SK-N-SH (cell line): ENCODE data around the gene HEATR3. TPM values are rescaled to one million over a fixed set of nuclear protein-coding genes. Genes with fewer than 3 reads are reported as not detected.

ENCODE experiments used
- CTCF ChIA-PET: fragments of 300-600, 350-600 bp; formaldehyde crosslinking; extraction: SDS; loops from one replicate; lab custom pipeline; 2021; lab: Yijun Ruan, JAX
- POLR2A ChIA-PET: fragments of 350-600 bp; sonication (Branson Sonifier 250); formaldehyde crosslinking; extraction: SDS; loops from one replicate; lab custom pipeline; 2020; ENCODE audit warnings: antibody characterized with exemption, inconsistent platforms; lab: Yijun Ruan, JAX
- DNase-seq: peaks from one replicate; pipeline ENCODE4 v3.0.0; 2012
- H2AFZ ChIP-seq: fragments of 200-600 bp; sonication (generic); 2 replicates; pipeline ENCODE4 v1.8.1; 2016; ENCODE audit warnings: antibody characterized with exemption, mild to moderate bottlenecking, low read depth
- H3F3A ChIP-seq: fragments of 200-600 bp; sonication (generic); replicated peaks from 2 replicates; pipeline ENCODE3; 2016; ENCODE audit warnings: antibody characterized with exemption, mild to moderate bottlenecking; ENCODE audit not compliant: insufficient read depth
- H3K27ac ChIP-seq, 2 experiments: fragments of 200-500 bp in 1 of 2; fragments of 200-600 bp in 1 of 2; sonication (Bioruptor generic) in 1 of 2; sonication (generic), shearing (Covaris generic) in 1 of 2; 2 replicates each; pipeline versions ENCODE4 v1.5.1 to v1.6.1; 2014 to 2016; ENCODE audit warnings: low read depth in 2 of 2, inconsistent platforms in 1 of 2, low read length in 1 of 2, mild to moderate bottlenecking in 1 of 2, mixed read lengths in 1 of 2
- H3K27me3 ChIP-seq: fragments of 200-600 bp; sonication (generic), shearing (Covaris generic); 2 replicates; pipeline ENCODE4 v1.6.1; 2016; ENCODE audit warnings: mixed run types; ENCODE audit not compliant: insufficient read depth
- H3K36me3 ChIP-seq, 2 experiments: fragments of 200-500 bp in 1 of 2; fragments of 200-600 bp in 1 of 2; sonication (Bioruptor generic) in 1 of 2; sonication (generic) in 1 of 2; replicated peaks in 1 of 2; 2 replicates each; pipeline versions ENCODE3 to v1.5.1; 2014 to 2016; ENCODE audit warnings: low read length in 1 of 2, mild to moderate bottlenecking in 1 of 2; ENCODE audit not compliant: insufficient read depth in 2 of 2, control insufficient read depth in 1 of 2
- H3K4me1 ChIP-seq, 2 experiments: fragments of 200-500 bp in 1 of 2; fragments of 200-600 bp in 1 of 2; sonication (Bioruptor generic) in 1 of 2; sonication (generic), shearing (Covaris generic) in 1 of 2; 2 replicates each; pipeline versions ENCODE4 v1.5.1 to v1.6.1; 2014 to 2016; ENCODE audit warnings: low read depth in 1 of 2, low read length in 1 of 2, mixed run types in 1 of 2; ENCODE audit not compliant: insufficient read depth in 2 of 2, control insufficient read depth in 1 of 2
- H3K4me2 ChIP-seq: fragments of 200-600 bp; sonication (generic), shearing (Covaris generic); 2 replicates; pipeline ENCODE4 v1.6.1; 2017; ENCODE audit warnings: mixed run types
- H3K4me3 ChIP-seq, 2 experiments: fragments of 200-500 bp in 1 of 2; fragments of 200-600 bp in 1 of 2; sonication (Bioruptor generic) in 1 of 2; sonication (generic), shearing (Covaris generic) in 1 of 2; 2 replicates each; pipeline versions ENCODE4 v1.5.1 to v1.8.1; 2014 to 2016; ENCODE audit warnings: low read depth in 2 of 2, inconsistent platforms in 1 of 2, low read length in 1 of 2, mild to moderate bottlenecking in 1 of 2, mixed read lengths in 1 of 2, moderate library complexity in 1 of 2
- H3K79me2 ChIP-seq: fragments of 200-600 bp; sonication (generic); 2 replicates; pipeline ENCODE4 v1.8.1; 2017; ENCODE audit warnings: mild to moderate bottlenecking; ENCODE audit not compliant: insufficient read depth
- H3K9ac ChIP-seq: fragments of 200-600 bp; sonication (generic); 2 replicates; pipeline ENCODE4 v1.6.1; 2017; ENCODE audit warnings: mixed run types
- H3K9me2 ChIP-seq: fragments of 200-600 bp; sonication (generic); 2 replicates; pipeline ENCODE4 v1.6.1; 2017; ENCODE audit warnings: mixed run types
- H3K9me3 ChIP-seq: fragments of 200-600 bp; sonication (generic); 2 replicates; pipeline ENCODE4 v1.6.1; 2017; ENCODE audit warnings: mixed run types, mild to moderate bottlenecking, moderate library complexity
- H4K20me1 ChIP-seq: fragments of 200-600 bp; sonication (generic); 2 replicates; pipeline ENCODE4 v1.6.1; 2017; ENCODE audit warnings: mild to moderate bottlenecking, mixed run types; ENCODE audit not compliant: insufficient read depth
- CHD2 ChIP-seq: fragments of 150-350 bp; IDR thresholded peaks from 2 replicates; pipeline ENCODE4 v1.6.1; 2018; ENCODE audit warnings: low read length; ENCODE audit not compliant: partially characterized antibody
- ELF1 ChIP-seq: IDR thresholded peaks from 2 replicates; pipeline ENCODE4 v1.4.0; 2012
- EP300 ChIP-seq, 2 experiments: IDR thresholded peaks; 2 replicates each; pipeline versions ENCODE4 v1.4.0 to v1.6.1; 2012; ENCODE audit warnings: borderline replicate concordance in 1 of 2, low read depth in 1 of 2, low read length in 1 of 2
- EZH2phosphoT487 ChIP-seq: fragments of 200-600 bp; sonication (generic); IDR thresholded peaks from 2 replicates; pipeline ENCODE4 v1.6.1; 2017; ENCODE audit warnings: low read depth, mixed run types, mild to moderate bottlenecking, antibody characterized with exemption, moderate library complexity, borderline replicate concordance
- FOSL2 ChIP-seq: IDR thresholded peaks from 2 replicates; pipeline ENCODE4 v1.4.0; 2012; ENCODE audit warnings: low read depth, mild to moderate bottlenecking, moderate library complexity, borderline replicate concordance
- FOXJ3 ChIP-seq: sonication (generic); formaldehyde crosslinking; IDR thresholded peaks from 2 replicates; pipeline ENCODE4 v1.5.1; 2020; ENCODE audit warnings: mild to moderate bottlenecking, missing genetic modification reagents
- GABPA ChIP-seq: IDR thresholded peaks from 2 replicates; pipeline ENCODE4 v1.4.0; 2012; ENCODE audit warnings: low read depth, mild to moderate bottlenecking
- GATA2 ChIP-seq: sonication (generic); formaldehyde crosslinking; IDR thresholded peaks from 2 replicates; pipeline ENCODE4 v1.5.0; 2020; ENCODE audit warnings: mild to moderate bottlenecking, missing genetic modification reagents
- IRF3 ChIP-seq: fragments of 150-350 bp; IDR thresholded peaks from 2 replicates; pipeline ENCODE4 v1.6.1; 2016; ENCODE audit warnings: mild to moderate bottlenecking, low read depth, low read length
- JUND ChIP-seq: IDR thresholded peaks from 2 replicates; pipeline ENCODE4 v1.4.0; 2012
- MAX ChIP-seq: IDR thresholded peaks from 2 replicates; pipeline ENCODE4 v1.4.0; 2012; ENCODE audit warnings: low read depth
- MEF2A ChIP-seq: IDR thresholded peaks from 2 replicates; pipeline ENCODE4 v1.4.0; 2012; ENCODE audit warnings: low read depth, borderline replicate concordance
- MXI1 ChIP-seq: IDR thresholded peaks from 2 replicates; pipeline ENCODE4 v1.6.1; 2012; ENCODE audit warnings: mild to moderate bottlenecking, low read depth, low read length, improper control_type of control experiment
- PBX3 ChIP-seq: IDR thresholded peaks from 2 replicates; pipeline ENCODE4; 2012
- POLR2AphosphoS5 ChIP-seq: IDR thresholded peaks from 2 replicates; pipeline ENCODE4 v1.6.1; 2012; ENCODE audit warnings: low read depth, low read length
- RAD21 ChIP-seq: IDR thresholded peaks from 2 replicates; pipeline ENCODE4 v1.6.1; 2012; ENCODE audit warnings: mild to moderate bottlenecking, low read length
- REST ChIP-seq: IDR thresholded peaks from 2 replicates; pipeline ENCODE4 v1.6.1; 2012; ENCODE audit warnings: mild to moderate bottlenecking, low read depth, low read length, moderate library complexity
- RFX5 ChIP-seq: IDR thresholded peaks from 2 replicates; pipeline ENCODE4 v1.6.1; 2012; ENCODE audit warnings: mild to moderate bottlenecking, improper control_type of control experiment, low read length
- SMC3 ChIP-seq: IDR thresholded peaks from 2 replicates; pipeline ENCODE4 v1.6.1; 2012; ENCODE audit warnings: low read depth, low read length, improper control_type of control experiment
- TCF12 ChIP-seq: IDR thresholded peaks from 2 replicates; pipeline ENCODE4 v1.4.0; 2012
- TEAD4 ChIP-seq: IDR thresholded peaks from 2 replicates; pipeline ENCODE4 v1.4.0; 2012; ENCODE audit warnings: mild to moderate bottlenecking, borderline replicate concordance; ENCODE audit not compliant: insufficient read depth
- USF2 ChIP-seq: fragments of 150-350 bp; IDR thresholded peaks from 2 replicates; pipeline ENCODE4 v1.6.1; 2017; ENCODE audit warnings: antibody characterized with exemption, low read length, low read depth, borderline replicate concordance
- YY1 ChIP-seq: IDR thresholded peaks from 2 replicates; pipeline ENCODE4 v1.4.0; 2012; ENCODE audit warnings: low read depth, mild to moderate bottlenecking
- ZBTB33 ChIP-seq: IDR thresholded peaks from 2 replicates; pipeline ENCODE4 v1.4.0; 2012; ENCODE audit warnings: low read depth, borderline replicate concordance
- WGBS: methylation state at CpG from one replicate; pipeline ENCODE4 v1.1.6; 2017; ENCODE audit warnings: low lambda C conversion rate; 5-methylcytosine and 5-hydroxymethylcytosine counted together
- polyA plus RNA-seq, 3 experiments: library from polyadenylated mRNA; depleted of rRNA; stranded (reverse); fragments of >200 nt; gene quantifications; 2 replicates each; pipeline ENCODE4 v1.2.3, GENCODE V29; 2012

Gene HEATR3
- polyA plus RNA-seq, 1 of the 3 experiments (the other 2 are of a cell fraction): 10.1 TPM

- TF ChIP-seq YY1 (no peak), IRF3 (no peak)
Observed at GRCh38 chr16:50151756-50152155, 86.0 kb downstream of the HEATR3 start (continued).

- DNase-seq: no peak
- Histone ChIP-seq H3K36me3 (no peaks in the 10 kb centered on the region), H3F3A (peaks cover 6% of the 10 kb centered on the region), H3K4me2 (peak overlapping the region; percentile 99), H3K4me3 (peak overlapping the region; percentile 61 to 80), H3K79me2 (peaks cover 37% of the 10 kb centered on the region), H3K9me2 (no peaks in the 10 kb centered on the region), H3K4me1 (peaks cover 8 to 10% of the 10 kb centered on the region in 2 experiments; a peak in 2 of 4 replicates), H3K9me3 (no peaks in the 10 kb centered on the region), H4K20me1 (peaks cover 36% of the 10 kb centered on the region), H3K27ac (peak overlapping the region; percentile 90 to 92), H3K27me3 (no peaks in the 10 kb centered on the region), H2AFZ (peak overlapping the region; percentile 99), H3K9ac (peak overlapping the region; percentile 95)
- 11% methylated on average over 22 of the region's 24 CpGs for WGBS
- CTCF ChIA-PET: interaction anchor here (2.4 kb wide), 1 partner anchor 127 kb away, joined by 8 read pairs; the partner anchor contains the start of gene CNEP1R1
- POLR2A ChIA-PET: no interaction called here
- peak; percentile 22 for TF ChIP-seq CHD2
- TF ChIP-seq SMC3: no peak
- no peak for TF ChIP-seq ELF1
- no peak for TF ChIP-seq MEF2A
- TF ChIP-seq FOXJ3: no peak
- no peak for TF ChIP-seq FOSL2
- peak; percentile 61; the same call in 1 of the 2 replicates for TF ChIP-seq MAX
- TF ChIP-seq ZBTB33: no peak
- no peak for TF ChIP-seq REST
- no peak for TF ChIP-seq TEAD4
- TF ChIP-seq RFX5: no peak
- TF ChIP-seq MXI1: peak; percentile 91
- TF ChIP-seq EP300 (IDR thresholded peaks at IDR 0.05; ENCODE audit: borderline replicate concordance in 1 of 2, low read depth in 1 of 2, low read length in 1 of 2): no peak
- TF ChIP-seq TCF12: no peak
- no peak for TF ChIP-seq EZH2phosphoT487
- no peak for TF ChIP-seq RAD21
- no peak for TF ChIP-seq GABPA
- no peak for TF ChIP-seq JUND
- TF ChIP-seq PBX3: no peak
- no peak for TF ChIP-seq POLR2AphosphoS5
- TF ChIP-seq USF2: no peak
- TF ChIP-seq GATA2: no peak
Observed at GRCh38 chr16:50152351-50152806, 86.6 kb downstream of the HEATR3 start.
